ENCODE measurements around the gene HOXD9.

The HOXD9 gene

GRCh38 chr2:176147210-176147799 lies 24.8 kb downstream of the HOXD9 start:
- Histone ChIP-seq H3K27me3 (peaks cover 100% of the 10 kb centered on the region), H3K27ac (no peak overlapping the region), H3K4me3 (ENCODE audit: low read depth in 1 of 2, low read length in 1 of 2) (no peak overlapping the region), H3K36me3 (no peaks in the 10 kb centered on the region), H3K4me1 (ENCODE audit: control insufficient read depth in 1 of 2, insufficient read depth in 1 of 2, low read depth in 1 of 2, low read length in 1 of 2) (no peaks in the 10 kb centered on the region), H3K9me3 (no peaks in the 10 kb centered on the region)
- TF ChIP-seq CTCF (IDR thresholded peaks at IDR 0.05), result no peak

GRCh38 chr2:176147800-176148496 lies 25.4 kb downstream of the HOXD9 start:
- TF ChIP-seq CTCF (IDR thresholded peaks at IDR 0.05), result no peak
- H3K9me3 ChIP-seq, result no peaks in the 10 kb centered on the region
- H3K27ac ChIP-seq, result no peak overlapping the region
- no peaks in the 10 kb centered on the region for H3K4me1 ChIP-seq (ENCODE audit: control insufficient read depth in 1 of 2, insufficient read depth in 1 of 2, low read depth in 1 of 2, low read length in 1 of 2)
- H3K36me3 ChIP-seq, result no peaks in the 10 kb centered on the region
- H3K27me3 ChIP-seq, result peaks cover 100% of the 10 kb centered on the region
- no peak overlapping the region for H3K4me3 ChIP-seq (ENCODE audit: low read depth in 1 of 2, low read length in 1 of 2)

GRCh38 chr2:176148751-176149421 lies 26.4 kb downstream of the HOXD9 start:
- Histone ChIP-seq H3K9me3 (no peaks in the 10 kb centered on the region), H3K27ac (no peak overlapping the region), H3K36me3 (no peaks in the 10 kb centered on the region), H3K4me1 (ENCODE audit: control insufficient read depth in 1 of 2, insufficient read depth in 1 of 2, low read depth in 1 of 2, low read length in 1 of 2) (no peaks in the 10 kb centered on the region), H3K27me3 (peaks cover 100% of the 10 kb centered on the region), H3K4me3 (ENCODE audit: low read depth in 1 of 2, low read length in 1 of 2) (no peak overlapping the region)
- no peak for TF ChIP-seq CTCF (IDR thresholded peaks at IDR 0.05)

GRCh38 chr2:176149481-176149938 lies 27.0 kb downstream of the HOXD9 start:
- H3K27ac ChIP-seq, result no peak overlapping the region
- H3K9me3 ChIP-seq, result no peaks in the 10 kb centered on the region
- H3K27me3 ChIP-seq, result peaks cover 100% of the 10 kb centered on the region
- no peaks in the 10 kb centered on the region for H3K36me3 ChIP-seq
- TF ChIP-seq CTCF (IDR thresholded peaks at IDR 0.05), result no peak
- no peaks in the 10 kb centered on the region for H3K4me1 ChIP-seq (ENCODE audit: control insufficient read depth in 1 of 2, insufficient read depth in 1 of 2, low read depth in 1 of 2, low read length in 1 of 2)
- H3K4me3 ChIP-seq (ENCODE audit: low read depth in 1 of 2, low read length in 1 of 2), result no peak overlapping the region

- no peak for TF ChIP-seq CTCF (IDR thresholded peaks at IDR 0.05)
- no peaks in the 10 kb centered on the region for H3K36me3 ChIP-seq
- H3K27ac ChIP-seq, result no peak overlapping the region
- H3K27me3 ChIP-seq, result peaks cover 100% of the 10 kb centered on the region
- H3K4me3 ChIP-seq (ENCODE audit: low read depth in 1 of 2, low read length in 1 of 2), result no peak overlapping the region
- H3K9me3 ChIP-seq, result no peaks in the 10 kb centered on the region
- no peaks in the 10 kb centered on the region for H3K4me1 ChIP-seq (ENCODE audit: control insufficient read depth in 1 of 2, insufficient read depth in 1 of 2, low read depth in 1 of 2, low read length in 1 of 2)
These were observed 27.5 kb downstream of the HOXD9 start for GRCh38 chr2:176149939-176150583.

All from neutrophil (primary cell).